CD14-positive monocyte (primary cell): Measurements from ENCODE around the gene PAOX. TPM values are rescaled to one million over a fixed set of nuclear protein-coding genes. Genes with fewer than 3 reads are reported as not detected.

ENCODE experiments used
- DNase-seq, 3 donors: peaks; one replicate each; pipeline ENCODE4 v3.0.0-alpha.2; 2011 to 2022
- H2AFZ ChIP-seq: 2 replicates; pipeline ENCODE4 v1.6.0; 2012; ENCODE audit warnings: mild to moderate bottlenecking, low read depth, low read length, inconsistent platforms; ENCODE audit not compliant: insufficient read depth, poor library complexity, severe bottlenecking
- H3K27ac ChIP-seq, 2 donors: 1 replicate in 1 of 2; 2 replicates in 1 of 2; pipeline ENCODE4 v1.5.1; 2012 to 2013; ENCODE audit warnings: low read length in 2 of 2, control low read depth in 1 of 2, inconsistent platforms in 1 of 2, low read depth in 1 of 2, mild to moderate bottlenecking in 1 of 2
- H3K27me3 ChIP-seq, 2 donors: one replicate each; pipeline versions ENCODE4 v1.6.0 to v1.6.1; 2011 to 2013; ENCODE audit warnings: low read length in 2 of 2; ENCODE audit not compliant: control insufficient read depth in 2 of 2, insufficient read depth in 2 of 2
- H3K36me3 ChIP-seq, 2 donors: replicated peaks in 1 of 2; 1 replicate in 1 of 2; 2 replicates in 1 of 2; pipeline versions ENCODE4 v1.5.1 to v1.6.1; 2012 to 2013; ENCODE audit warnings: low read length in 2 of 2, control low read depth in 1 of 2, inconsistent platforms in 1 of 2, mild to moderate bottlenecking in 1 of 2; ENCODE audit not compliant: insufficient read depth in 2 of 2, control insufficient read depth in 1 of 2
- H3K4me1 ChIP-seq, 2 donors: 1 replicate in 1 of 2; 2 replicates in 1 of 2; pipeline versions ENCODE4 v1.5.1 to v1.6.1; 2012 to 2013; ENCODE audit warnings: low read length in 2 of 2, control low read depth in 1 of 2, inconsistent platforms in 1 of 2, mild to moderate bottlenecking in 1 of 2, moderate library complexity in 1 of 2; ENCODE audit not compliant: insufficient read depth in 2 of 2, control insufficient read depth in 1 of 2
- H3K4me2 ChIP-seq: replicated peaks from 2 replicates; pipeline ENCODE3; 2012; ENCODE audit warnings: low read length, moderate library complexity, mild to moderate bottlenecking; ENCODE audit not compliant: poor library complexity, severe bottlenecking; ENCODE audit errors: extremely low read depth
- H3K4me3 ChIP-seq, 3 experiments: fragments of 200-600 bp in 1 of 3; sonication (generic) in 1 of 3; replicated peaks in 1 of 3; 1 replicate in 2 of 3; 2 replicates in 1 of 3; pipeline ENCODE4 v1.5.1; 2011 to 2013; ENCODE audit warnings: low read length in 3 of 3, mild to moderate bottlenecking in 3 of 3, control low read depth in 2 of 3, low read depth in 2 of 3, inconsistent platforms in 1 of 3, moderate library complexity in 1 of 3
- H3K79me2 ChIP-seq: 2 replicates; pipeline ENCODE4 v1.6.0; 2012; ENCODE audit warnings: mild to moderate bottlenecking, control low read depth, inconsistent platforms, low read length, moderate library complexity; ENCODE audit not compliant: insufficient read depth
- H3K9ac ChIP-seq: 2 replicates; pipeline ENCODE4 v1.6.0; 2017; ENCODE audit warnings: low read length, mild to moderate bottlenecking; ENCODE audit not compliant: insufficient read depth, poor library complexity, severe bottlenecking
- H3K9me3 ChIP-seq, 2 donors: replicated peaks in 1 of 2; 1 replicate in 1 of 2; 2 replicates in 1 of 2; pipeline versions ENCODE4 v1.5.1 to v1.6.1; 2012 to 2013; ENCODE audit warnings: low read length in 2 of 2, control low read depth in 1 of 2; ENCODE audit not compliant: control insufficient read depth in 1 of 2, insufficient read depth in 1 of 2
- H4K20me1 ChIP-seq: 2 replicates; pipeline ENCODE4 v1.6.0; 2012; ENCODE audit warnings: mild to moderate bottlenecking, low read length, control low read depth, moderate library complexity; ENCODE audit not compliant: insufficient read depth
- H3K27ac Mint-ChIP-seq, 7 donors: one replicate each; pipeline ENCODE4 v1.8.0; 2020; ENCODE audit warnings: mild to moderate bottlenecking in 7 of 7, mixed read lengths in 7 of 7, moderate library complexity in 6 of 7, inconsistent platforms in 2 of 7
- H3K27me3 Mint-ChIP-seq, 3 donors: one replicate each; pipeline ENCODE4 v1.8.0; 2021 to 2022; ENCODE audit warnings: low read depth in 3 of 3, mild to moderate bottlenecking in 3 of 3, mixed read lengths in 3 of 3, moderate library complexity in 3 of 3, inconsistent platforms in 1 of 3
- H3K36me3 Mint-ChIP-seq, 2 donors: one replicate each; pipeline ENCODE4 v1.8.0; 2020; ENCODE audit warnings: mixed read lengths in 2 of 2, inconsistent platforms in 1 of 2, mild to moderate bottlenecking in 1 of 2
- H3K4me1 Mint-ChIP-seq: one replicate; pipeline ENCODE4 v1.8.0; 2020; ENCODE audit warnings: mild to moderate bottlenecking, mixed read lengths
- H3K4me3 Mint-ChIP-seq, 2 donors: one replicate each; pipeline ENCODE4 v1.8.0; 2020; ENCODE audit warnings: mild to moderate bottlenecking in 2 of 2, mixed read lengths in 2 of 2, moderate library complexity in 1 of 2
- H3K9me3 Mint-ChIP-seq, 7 donors: one replicate each; pipeline ENCODE4 v1.8.0; 2020 to 2022; ENCODE audit warnings: mixed read lengths in 7 of 7, mild to moderate bottlenecking in 6 of 7, moderate library complexity in 6 of 7, inconsistent platforms in 2 of 7
- CTCF ChIP-seq: fragments of 200-600 bp; IDR thresholded peaks from one replicate; pipeline ENCODE4 v1.8.0; 2022; ENCODE audit warnings: antibody characterized with exemption, mild to moderate bottlenecking
- WGBS: methylation state at CpG from one replicate; pipeline ENCODE4 v1.1.5; 2013; ENCODE audit warnings: missing lambda C conversion rate; ENCODE audit not compliant: insufficient coverage; 5-methylcytosine and 5-hydroxymethylcytosine counted together
- intact Hi-C, 2 donors: fragments of 100-400 bp; cut with micrococcal nuclease; formaldehyde crosslinking; loops; one replicate each; pipeline versions ENCODE4 v1.15.0 to v1.15.1; 2023
- polyA plus RNA-seq, 3 donors: library from polyadenylated mRNA; depleted of rRNA in 1 of 3; unstranded in 2 of 3; stranded (reverse) in 1 of 3; fragments of 300-500 nt in 2 of 3; fragments of >200 nt in 1 of 3; fragmentation: Illumina TruSeq in 2 of 3; gene quantifications; 1 replicate in 2 of 3; 2 replicates in 1 of 3; pipeline ENCODE4 v1.2.3, GENCODE V29; 2012 to 2021

PAOX gene
- polyA plus RNA-seq, 3 donors: 3.9 to 9.5 (median 9.3) TPM

GRCh38 chr10:133401500-133401899 lies 22.4 kb downstream of the PAOX start:
- no peak overlapping the region for H3K4me3 ChIP-seq
- H2AFZ ChIP-seq: no peak overlapping the region
- H3K27me3 Mint-ChIP-seq: peaks cover 0 to 3% (median 0%) of the 10 kb centered on the region in 3 donors
- peaks cover 4% of the 10 kb centered on the region for H3K79me2 ChIP-seq
- H3K9me3 Mint-ChIP-seq: peaks cover 0 to 3% (median 0%) of the 10 kb centered on the region in 7 donors
- intact Hi-C loops: no loop called here
- peaks cover 45 to 94% of the 10 kb centered on the region in 2 donors for H3K36me3 ChIP-seq
- no peak overlapping the region for H3K4me3 Mint-ChIP-seq
- H3K4me1 Mint-ChIP-seq: peaks cover 1% of the 10 kb centered on the region
- H3K9me3 ChIP-seq: no peaks in the 10 kb centered on the region
- H3K27me3 ChIP-seq: no peaks in the 10 kb centered on the region
- WGBS: 98% methylated on average over 6 of the region's 12 CpGs
- DNase-seq: no peak
- no peak for TF ChIP-seq CTCF
- H3K36me3 Mint-ChIP-seq: peaks cover 79 to 91% of the 10 kb centered on the region in 2 donors
- H3K4me1 ChIP-seq: no peaks in the 10 kb centered on the region
- peak overlapping the region in 4 of 7 donors; percentile 25 to 75 (median 64) for H3K27ac Mint-ChIP-seq
- no peaks in the 10 kb centered on the region for H4K20me1 ChIP-seq
- H3K9ac ChIP-seq: peak overlapping the region; percentile 21
- peak overlapping the region in 1 of 2 donors; percentile 65 for H3K27ac ChIP-seq
- H3K4me2 ChIP-seq: no peak overlapping the region

GRCh38 chr10:133401981-133402725 lies 23.1 kb downstream of the PAOX start:
- peaks cover 1% of the 10 kb centered on the region for H3K4me1 Mint-ChIP-seq
- TF ChIP-seq CTCF: no peak
- Histone ChIP-seq H3K36me3 (peaks cover 45 to 95% of the 10 kb centered on the region in 2 donors), H3K27me3 (no peaks in the 10 kb centered on the region), H3K27ac (no peak overlapping the region), H3K4me2 (no peak overlapping the region), H3K9me3 (no peaks in the 10 kb centered on the region), H3K9ac (no peak overlapping the region), H2AFZ (no peak overlapping the region), H3K4me3 (no peak overlapping the region), H3K4me1 (no peaks in the 10 kb centered on the region), H4K20me1 (no peaks in the 10 kb centered on the region), H3K79me2 (peaks cover 4% of the 10 kb centered on the region)
- H3K9me3 Mint-ChIP-seq: peaks cover 0 to 3% (median 0%) of the 10 kb centered on the region in 7 donors
- intact Hi-C loops: no loop called here
- H3K4me3 Mint-ChIP-seq: no peak overlapping the region
- DNase-seq: no peak
- WGBS: over 99% methylated on average over 19 of the region's 21 CpGs
- H3K27me3 Mint-ChIP-seq: no peaks in the 10 kb centered on the region
- peak overlapping the region in 1 of 7 donors; percentile 34 for H3K27ac Mint-ChIP-seq
- peaks cover 78 to 92% of the 10 kb centered on the region in 2 donors for H3K36me3 Mint-ChIP-seq
